GM12878 (cell line): ENCODE measurements around the gene AMN. TPM values are rescaled to one million over a fixed set of nuclear protein-coding genes. Genes with fewer than 3 reads are reported as not detected.

ENCODE experiments used
- ATAC-seq: fragments of 200-7000 bp; cut with Tn5 transposase; 3 replicates; pipeline ENCODE4 v1.9.1; 2020; ENCODE audit warnings: mild to moderate bottlenecking, moderate library complexity
- BruUV-seq: library from RNA; stranded (reverse); fragments of 400-500 nt; replicated peaks from 2 replicates; lab custom pipeline; 2021; lab: Mats Ljungman, UMichigan
- CTCF ChIA-PET: fragments of 300-600 bp; sonication (Branson Sonifier 250); formaldehyde crosslinking; extraction: SDS; loops from one replicate; lab custom pipeline; 2021; ENCODE audit warnings: inconsistent platforms; lab: Yijun Ruan, JAX
- POLR2A ChIA-PET: fragments of 350-600 bp; formaldehyde crosslinking; extraction: SDS; loops from one replicate; lab custom pipeline; 2021; ENCODE audit warnings: inconsistent platforms; lab: Charles Lee
- RAD21 ChIA-PET: fragments of 300-600 bp; sonication (Branson Sonifier 250); formaldehyde crosslinking; loops from one replicate; lab custom pipeline; 2023; ENCODE audit warnings: antibody characterized with exemption; ENCODE audit not compliant: unreplicated experiment; lab: Charles Lee
- SMC1A ChIA-PET: fragments of 300-600 bp; sonication (Branson Sonifier 250); formaldehyde crosslinking; loops from one replicate; lab custom pipeline; 2023; ENCODE audit not compliant: unreplicated experiment, uncharacterized antibody; lab: Charles Lee
- DNase-seq: peaks from one replicate; pipeline ENCODE4 v3.0.0-alpha.2; 2011; ENCODE audit warnings: low read depth, low spot score
- FAIRE-seq: peaks from 3 replicates; lab custom pipeline; 2011; peaks lifted over from hg19 to GRCh38; lab: Jason Lieb, UNC
- H2AFZ ChIP-seq: 2 replicates; pipeline ENCODE4 v1.6.0; 2011; ENCODE audit warnings: low read depth, low read length, control low read depth; ENCODE audit not compliant: control insufficient read depth
- H3K27ac ChIP-seq: 2 replicates; pipeline ENCODE4 v1.5.1; 2011; ENCODE audit warnings: control low read depth; ENCODE audit not compliant: control insufficient read depth, insufficient read depth
- H3K27me3 ChIP-seq, 2 experiments: replicated peaks in 1 of 2; 2 replicates each; pipeline versions ENCODE4 v1.6.0 to v1.6.1; 2011; ENCODE audit warnings: low read length in 1 of 2; ENCODE audit not compliant: control insufficient read depth in 2 of 2, insufficient read depth in 2 of 2
- H3K36me3 ChIP-seq, 2 experiments: 2 replicates each; pipeline ENCODE4 v1.5.1; 2011; ENCODE audit warnings: low read length in 1 of 2; ENCODE audit not compliant: control insufficient read depth in 2 of 2, insufficient read depth in 2 of 2
- H3K4me1 ChIP-seq: 2 replicates; pipeline ENCODE4 v1.6.1; 2011; ENCODE audit warnings: mild to moderate bottlenecking, low read length, moderate library complexity, mixed read lengths; ENCODE audit not compliant: control insufficient read depth, insufficient read depth
- H3K4me2 ChIP-seq: 2 replicates; pipeline ENCODE4 v1.6.0; 2011; ENCODE audit warnings: control low read depth; ENCODE audit not compliant: control insufficient read depth, insufficient read depth
- H3K4me3 ChIP-seq: fragments of 200-600 bp; sonication (generic); 2 replicates; pipeline ENCODE4 v1.5.1; 2016
- H3K79me2 ChIP-seq: 2 replicates; pipeline ENCODE4 v1.6.0; 2011; ENCODE audit warnings: low read length; ENCODE audit not compliant: control insufficient read depth, insufficient read depth
- H3K9ac ChIP-seq: 2 replicates; pipeline ENCODE4 v1.8.0; 2011; ENCODE audit warnings: low read length, control low read depth, mixed read lengths; ENCODE audit not compliant: control insufficient read depth, insufficient read depth
- H3K9me3 ChIP-seq: replicated peaks from 3 replicates; pipeline ENCODE4 v1.5.1; 2011; ENCODE audit warnings: mild to moderate bottlenecking, low read length; ENCODE audit not compliant: control insufficient read depth, insufficient read depth
- H4K20me1 ChIP-seq: 2 replicates; pipeline ENCODE4 v1.6.0; 2011; ENCODE audit not compliant: control insufficient read depth, insufficient read depth
- EGR1 ChIP-seq, 2 experiments: IDR thresholded peaks; 1 replicate in 1 of 2; 2 replicates in 1 of 2; pipeline ENCODE4 v1.6.1; 2011 to 2012; ENCODE audit warnings: low read depth in 2 of 2, low read length in 2 of 2, borderline replicate concordance in 1 of 2, mild to moderate bottlenecking in 1 of 2, moderate library complexity in 1 of 2
- IRF5 ChIP-seq: fragments of 450-650 bp; IDR thresholded peaks from 2 replicates; pipeline ENCODE4 v1.6.1; 2017; ENCODE audit warnings: borderline replicate concordance
- MTA3 ChIP-seq: IDR thresholded peaks from 2 replicates; pipeline ENCODE4 v1.6.1; 2012; ENCODE audit warnings: low read length, inconsistent platforms, borderline replicate concordance
- YBX1 ChIP-seq: fragments of 450-650 bp; IDR thresholded peaks from 2 replicates; pipeline ENCODE4 v1.6.1; 2016; ENCODE audit warnings: antibody characterized with exemption
- WGBS: methylation state at CpG from one replicate; pipeline ENCODE4 v1.1.6; 2016; ENCODE audit warnings: low lambda C conversion rate; ENCODE audit not compliant: insufficient replicate concordance, insufficient coverage; ENCODE audit errors: missing lambda C conversion rate; 5-methylcytosine and 5-hydroxymethylcytosine counted together
- in situ Hi-C: fragments of 300-500 bp; cut with MboI; formaldehyde crosslinking; loops from 9 replicates; pipeline ENCODE4 v1.14.3; 2018; ENCODE audit warnings: mixed read lengths
- intact Hi-C: fragments of 100-400 bp; cut with micrococcal nuclease; formaldehyde crosslinking; loops from one replicate; pipeline ENCODE4 v1.14.2; 2022; ENCODE audit not compliant: unreplicated experiment
- polyA plus RNA-seq, 11 experiments: library from polyadenylated mRNA; depleted of rRNA in 4 of 11; unstranded in 6 of 11; stranded (reverse) in 5 of 11; fragments of >200 nt; fragmentation: Nextera tagmentation in 4 of 11; fragmentation: Illumina TruSeq in 1 of 11; extraction: Ambion mirVana in 4 of 11; extraction: Trizol in 1 of 11; gene quantifications; 1 replicate in 1 of 11; 2 replicates in 10 of 11; pipeline versions ENCODE4 v1.2.1 to v1.2.3, GENCODE V29; 2011 to 2016; ENCODE audit warnings: inconsistent platforms in 2 of 11, missing spikeins in 2 of 11, low read depth in 1 of 11
- total RNA-seq, 4 experiments: library from RNA; depleted of rRNA in 3 of 4; stranded (reverse); fragments of >200 nt in 3 of 4; fragmentation: Illumina TruSeq in 1 of 4; extraction: Trizol in 1 of 4; gene quantifications; 2 replicates each; pipeline versions ENCODE4 v1.2.1 to v1.2.3, GENCODE V29; 2013 to 2021
- TF ChIP-seq, protein P1 (sequence below): fragments of 450-650 bp; formaldehyde crosslinking; IDR thresholded peaks from 2 replicates; pipeline ENCODE4 v1.4.0; 2020; ENCODE audit warnings: mild to moderate bottlenecking, moderate library complexity

Gene AMN
- total and polyA plus RNA-seq, 10 of the 15 experiments (the other 5 are each of a cell fraction or from before 2014, with no cell fraction given) = 0.03 to 0.33 (median 0.11) TPM; not detected in 6

GRCh38 chr14:102932484-102933248 is 10.2 kb downstream of the AMN start (continued):
- TF ChIP-seq EGR1 (IDR thresholded peaks at IDR 0.05; ENCODE audit: borderline replicate concordance in 1 of 2, low read depth in 2 of 2, low read length in 2 of 2) = no peak

- H3K4me1 ChIP-seq = peaks cover 15% of the 10 kb centered on the region
- TF ChIP-seq MTA3 (no peak), YBX1 (no peak), IRF5 (no peak)
- TF ChIP-seq, protein P1, sequence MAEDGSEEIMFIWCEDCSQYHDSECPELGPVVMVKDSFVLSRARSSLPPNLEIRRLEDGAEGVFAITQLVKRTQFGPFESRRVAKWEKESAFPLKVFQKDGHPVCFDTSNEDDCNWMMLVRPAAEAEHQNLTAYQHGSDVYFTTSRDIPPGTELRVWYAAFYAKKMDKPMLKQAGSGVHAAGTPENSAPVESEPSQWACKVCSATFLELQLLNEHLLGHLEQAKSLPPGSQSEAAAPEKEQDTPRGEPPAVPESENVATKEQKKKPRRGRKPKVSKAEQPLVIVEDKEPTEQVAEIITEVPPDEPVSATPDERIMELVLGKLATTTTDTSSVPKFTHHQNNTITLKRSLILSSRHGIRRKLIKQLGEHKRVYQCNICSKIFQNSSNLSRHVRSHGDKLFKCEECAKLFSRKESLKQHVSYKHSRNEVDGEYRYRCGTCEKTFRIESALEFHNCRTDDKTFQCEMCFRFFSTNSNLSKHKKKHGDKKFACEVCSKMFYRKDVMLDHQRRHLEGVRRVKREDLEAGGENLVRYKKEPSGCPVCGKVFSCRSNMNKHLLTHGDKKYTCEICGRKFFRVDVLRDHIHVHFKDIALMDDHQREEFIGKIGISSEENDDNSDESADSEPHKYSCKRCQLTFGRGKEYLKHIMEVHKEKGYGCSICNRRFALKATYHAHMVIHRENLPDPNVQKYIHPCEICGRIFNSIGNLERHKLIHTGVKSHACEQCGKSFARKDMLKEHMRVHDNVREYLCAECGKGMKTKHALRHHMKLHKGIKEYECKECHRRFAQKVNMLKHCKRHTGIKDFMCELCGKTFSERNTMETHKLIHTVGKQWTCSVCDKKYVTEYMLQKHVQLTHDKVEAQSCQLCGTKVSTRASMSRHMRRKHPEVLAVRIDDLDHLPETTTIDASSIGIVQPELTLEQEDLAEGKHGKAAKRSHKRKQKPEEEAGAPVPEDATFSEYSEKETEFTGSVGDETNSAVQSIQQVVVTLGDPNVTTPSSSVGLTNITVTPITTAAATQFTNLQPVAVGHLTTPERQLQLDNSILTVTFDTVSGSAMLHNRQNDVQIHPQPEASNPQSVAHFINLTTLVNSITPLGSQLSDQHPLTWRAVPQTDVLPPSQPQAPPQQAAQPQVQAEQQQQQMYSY (CRISPR knock-in tag) = no peak
- no peaks in the 10 kb centered on the region for H4K20me1 ChIP-seq
- 93% methylated on average over 20 of the region's 20 CpGs for WGBS
- ATAC-seq (no peak), FAIRE-seq (no peak), DNase-seq (no peak)
- peaks cover 0 to 1% of the 10 kb centered on the region in 2 experiments; a peak in 1 of 4 replicates for H3K36me3 ChIP-seq
- no peak overlapping the region for H3K27ac ChIP-seq
- H3K79me2 ChIP-seq = no peaks in the 10 kb centered on the region
- no peak overlapping the region for H2AFZ ChIP-seq
- H3K9me3 ChIP-seq = no peaks in the 10 kb centered on the region
- peaks cover 4 to 6% of the 10 kb centered on the region in 2 experiments for H3K27me3 ChIP-seq
- no peak overlapping the region for H3K4me2 ChIP-seq
- intact Hi-C loops (no loop called here), in situ Hi-C loops (no loop called here)
- CTCF ChIA-PET = no interaction called here
- BruUV-seq = no TSS peak
- RAD21 ChIA-PET = no interaction called here
- no peak overlapping the region for H3K9ac ChIP-seq
- SMC1A ChIA-PET = no interaction called here
- no peak overlapping the region for H3K4me3 ChIP-seq
- POLR2A ChIA-PET = no interaction called here
Observed at GRCh38 chr14:102933618-102934231, 11.3 kb downstream of the AMN start.
